Mesenchymal stem cell (in vitro differentiated cells and primary cell): ENCODE data around the gene EFHC2.

Experiments used
- DNase-seq: peaks from one replicate; pipeline ENCODE4 v3.0.0-alpha.2; 2013
- H2AFZ ChIP-seq: one replicate; pipeline ENCODE4 v1.6.1; 2013; ENCODE audit warnings: low read depth, mild to moderate bottlenecking, control low read depth, inconsistent platforms, low read length, moderate library complexity
- H2AK5ac ChIP-seq: 2 replicates; pipeline ENCODE4 v1.6.1; 2013; ENCODE audit warnings: low read length, moderate library complexity, mild to moderate bottlenecking, inconsistent platforms; ENCODE audit not compliant: severe bottlenecking
- H2BK120ac ChIP-seq: one replicate; pipeline ENCODE4 v1.6.1; 2013; ENCODE audit warnings: low read depth, mild to moderate bottlenecking, inconsistent platforms, low read length, moderate library complexity
- H2BK12ac ChIP-seq, 2 experiments: one replicate each; pipeline ENCODE4 v1.6.1; 2013; ENCODE audit warnings: inconsistent platforms in 2 of 2, low read length in 2 of 2, mild to moderate bottlenecking in 2 of 2, moderate library complexity in 2 of 2, control low read depth in 1 of 2
- H2BK15ac ChIP-seq: one replicate; pipeline ENCODE4 v1.6.1; 2013; ENCODE audit warnings: mild to moderate bottlenecking, low read depth, inconsistent platforms; ENCODE audit not compliant: poor library complexity, severe bottlenecking
- H2BK5ac ChIP-seq: 2 replicates; pipeline ENCODE4 v1.6.1; 2013; ENCODE audit warnings: low read depth, mild to moderate bottlenecking, low read length, control low read depth, inconsistent platforms; ENCODE audit not compliant: poor library complexity, severe bottlenecking
- H3K14ac ChIP-seq, 2 experiments: one replicate each; pipeline ENCODE4 v1.6.1; 2013; ENCODE audit warnings: inconsistent platforms in 2 of 2, low read length in 2 of 2, control low read depth in 1 of 2, mild to moderate bottlenecking in 1 of 2, moderate library complexity in 1 of 2
- H3K18ac ChIP-seq, 2 experiments: one replicate each; pipeline ENCODE4 v1.6.1; 2013; ENCODE audit warnings: inconsistent platforms in 2 of 2, low read length in 2 of 2, control low read depth in 1 of 2, low read depth in 1 of 2, mild to moderate bottlenecking in 1 of 2
- H3K23ac ChIP-seq, 2 experiments: one replicate each; pipeline ENCODE4 v1.6.1; 2013; ENCODE audit warnings: inconsistent platforms in 2 of 2, low read length in 2 of 2, mild to moderate bottlenecking in 2 of 2, moderate library complexity in 2 of 2, control low read depth in 1 of 2
- H3K27ac ChIP-seq: 2 replicates; pipeline ENCODE4 v1.5.1; 2013; ENCODE audit warnings: mild to moderate bottlenecking, moderate library complexity, low read length, control low read depth, inconsistent platforms; ENCODE audit not compliant: poor library complexity, severe bottlenecking
- H3K27me3 ChIP-seq, 2 experiments: 2 replicates each; pipeline versions ENCODE4 v1.6.1 to v1.7.0; 2013; ENCODE audit warnings: low read length in 2 of 2, mild to moderate bottlenecking in 2 of 2, moderate library complexity in 2 of 2, control low read depth in 1 of 2, inconsistent platforms in 1 of 2; ENCODE audit not compliant: control insufficient read depth in 1 of 2, insufficient read depth in 1 of 2
- H3K36me3 ChIP-seq, 2 experiments: 2 replicates each; pipeline versions ENCODE4 v1.6.1 to v1.7.0; 2013; ENCODE audit warnings: low read length in 2 of 2, control low read depth in 1 of 2, inconsistent platforms in 1 of 2, low read depth in 1 of 2, mild to moderate bottlenecking in 1 of 2; ENCODE audit not compliant: insufficient read depth in 2 of 2, control insufficient read depth in 1 of 2
- H3K4ac ChIP-seq, 2 experiments: one replicate each; pipeline ENCODE4 v1.6.1; 2013; ENCODE audit warnings: inconsistent platforms in 2 of 2, low read length in 2 of 2, mild to moderate bottlenecking in 2 of 2, moderate library complexity in 2 of 2, control low read depth in 1 of 2, low read depth in 1 of 2
- H3K4me1 ChIP-seq: 2 replicates; pipeline ENCODE4 v1.6.1; 2013; ENCODE audit warnings: low read depth, low read length, control low read depth; ENCODE audit not compliant: control insufficient read depth, insufficient read depth
- H3K4me2 ChIP-seq: 2 replicates; pipeline ENCODE4 v1.6.1; 2013; ENCODE audit warnings: low read length, mild to moderate bottlenecking, inconsistent platforms; ENCODE audit not compliant: poor library complexity, severe bottlenecking
- H3K4me3 ChIP-seq, 2 experiments: 2 replicates each; pipeline versions ENCODE4 v1.5.1 to v1.7.0; 2013; ENCODE audit warnings: low read length in 2 of 2, mild to moderate bottlenecking in 2 of 2, control low read depth in 1 of 2, low read depth in 1 of 2; ENCODE audit not compliant: insufficient read depth in 1 of 2
- H3K79me1 ChIP-seq: replicated peaks from 2 replicates; pipeline ENCODE4 v1.6.1; 2013; ENCODE audit warnings: mild to moderate bottlenecking, control low read depth, low read length, inconsistent platforms; ENCODE audit not compliant: poor library complexity, severe bottlenecking
- H3K9ac ChIP-seq: 2 replicates; pipeline ENCODE4 v1.7.0; 2013; ENCODE audit warnings: mild to moderate bottlenecking, low read length, moderate library complexity
- H3K9me3 ChIP-seq: 2 replicates; pipeline ENCODE4 v1.7.0; 2013; ENCODE audit warnings: mild to moderate bottlenecking, low read length; ENCODE audit not compliant: control insufficient read depth
- H4K8ac ChIP-seq: one replicate; pipeline ENCODE4 v1.6.1; 2013; ENCODE audit warnings: inconsistent platforms, mild to moderate bottlenecking, low read length, moderate library complexity
- H4K91ac ChIP-seq: one replicate; pipeline ENCODE4 v1.6.1; 2013; ENCODE audit warnings: mild to moderate bottlenecking, low read length, inconsistent platforms
- WGBS: methylation state at CpG from one replicate; pipeline ENCODE4 v1.1.7; 2013; ENCODE audit warnings: mixed read lengths; 5-methylcytosine and 5-hydroxymethylcytosine counted together

EFHC2 gene

DNA sequence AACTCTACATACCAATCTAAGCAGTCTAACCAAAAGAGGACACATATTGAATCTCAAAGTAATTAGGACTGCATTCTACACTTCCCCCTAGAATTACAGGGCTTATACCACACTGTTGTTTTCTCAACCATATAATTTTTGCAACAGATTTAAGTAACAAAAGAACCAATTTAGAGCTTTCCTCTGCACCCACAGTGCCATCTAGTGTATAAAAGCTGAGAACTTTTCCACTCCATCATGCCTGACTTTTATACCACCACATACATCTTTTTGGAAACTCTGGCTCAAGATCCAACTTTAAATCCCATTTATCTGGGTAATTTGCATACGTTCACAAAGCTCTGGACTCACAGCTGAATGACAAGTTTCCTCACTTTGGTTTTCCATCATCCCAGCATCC is 99.5 kb downstream of the EFHC2 start:
- H3K23ac ChIP-seq, result no peak overlapping the region
- no peaks in the 10 kb centered on the region for H3K36me3 ChIP-seq
- H3K4ac ChIP-seq, result no peak overlapping the region
- H3K4me3 ChIP-seq, result no peak overlapping the region
- H3K79me1 ChIP-seq, result no peaks in the 10 kb centered on the region
- H3K27me3 ChIP-seq, result peaks cover 0 to 28% of the 10 kb centered on the region in 2 experiments
- no peaks in the 10 kb centered on the region for H3K9me3 ChIP-seq
- H3K9ac ChIP-seq, result peak overlapping the region; percentile 34
- no peak overlapping the region for H3K14ac ChIP-seq
- peak; percentile 36 for DNase-seq
- WGBS, result 0% methylated on average over 1 of the region's 1 CpG
- no peak overlapping the region for H2BK5ac ChIP-seq
- no peak overlapping the region for H3K4me2 ChIP-seq
- no peak overlapping the region for H3K18ac ChIP-seq
- no peak overlapping the region for H2BK120ac ChIP-seq
- no peak overlapping the region for H2BK12ac ChIP-seq
- no peak overlapping the region for H4K91ac ChIP-seq
- no peak overlapping the region for H2AFZ ChIP-seq
- no peak overlapping the region for H2BK15ac ChIP-seq
- H3K27ac ChIP-seq, result no peak overlapping the region
- H3K4me1 ChIP-seq, result no peaks in the 10 kb centered on the region
- H2AK5ac ChIP-seq, result no peak overlapping the region
- no peak overlapping the region for H4K8ac ChIP-seq

DNA sequence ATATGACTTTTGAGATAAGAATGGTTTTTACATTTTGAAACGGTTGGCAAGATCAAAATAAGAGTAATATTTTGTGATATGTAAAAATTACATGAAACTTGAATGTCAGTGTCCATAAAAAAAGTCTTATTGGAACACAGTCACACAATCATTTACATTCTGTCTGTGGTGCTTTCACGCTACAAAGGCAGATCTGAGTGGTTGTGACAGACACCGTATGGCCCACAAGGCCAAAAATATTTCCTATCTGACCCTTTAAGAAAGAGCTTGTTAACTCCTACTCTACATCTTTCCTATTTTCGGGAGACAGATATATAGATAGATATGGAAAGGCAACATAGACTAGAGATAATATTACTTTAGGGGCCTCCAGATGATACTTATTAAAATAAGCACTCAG is 101.9 kb downstream of the EFHC2 start:
- H3K79me1 ChIP-seq, result no peaks in the 10 kb centered on the region
- no peaks in the 10 kb centered on the region for H3K36me3 ChIP-seq
- no peaks in the 10 kb centered on the region for H3K9me3 ChIP-seq
- no peak overlapping the region for H3K14ac ChIP-seq
- peaks cover 0 to 30% of the 10 kb centered on the region in 2 experiments for H3K27me3 ChIP-seq
- no peaks in the 10 kb centered on the region for H3K4me1 ChIP-seq
- H2BK12ac ChIP-seq, result no peak overlapping the region
- H3K23ac ChIP-seq, result no peak overlapping the region
- no peak overlapping the region for H4K91ac ChIP-seq
- H3K18ac ChIP-seq, result no peak overlapping the region
- H2BK120ac ChIP-seq, result no peak overlapping the region
- H2AK5ac ChIP-seq, result no peak overlapping the region
- H3K9ac ChIP-seq, result no peak overlapping the region
- H4K8ac ChIP-seq, result no peak overlapping the region
- H2BK5ac ChIP-seq, result no peak overlapping the region
- no peak overlapping the region for H3K4ac ChIP-seq
- no peak overlapping the region for H3K27ac ChIP-seq
- H2BK15ac ChIP-seq, result no peak overlapping the region
- DNase-seq, result no peak
- no peak overlapping the region for H3K4me3 ChIP-seq
- whole genome bisulfite sequencing, result no CpG with 5 or more reads among the region's 4 CpGs
- H3K4me2 ChIP-seq, result no peak overlapping the region
- no peak overlapping the region for H2AFZ ChIP-seq

DNA sequence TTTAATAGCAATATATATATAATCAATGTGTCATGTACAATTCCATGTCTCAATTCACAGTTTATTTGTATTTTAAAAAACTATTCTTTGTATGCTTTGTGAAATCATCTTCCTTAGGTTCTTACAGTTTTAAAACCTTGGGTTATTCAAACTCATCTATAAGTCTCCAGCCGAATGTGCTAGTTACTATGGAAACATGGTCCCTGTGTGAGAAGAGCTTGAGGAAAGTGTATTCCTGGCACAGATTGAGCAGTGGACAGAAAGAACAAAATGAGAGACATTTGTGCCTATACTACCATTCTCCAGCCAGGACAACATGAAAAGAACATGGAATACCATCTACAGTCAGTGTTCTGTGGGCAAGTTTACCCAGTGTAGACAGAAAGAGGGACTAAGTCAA is 103.4 kb downstream of the EFHC2 start:
- Histone ChIP-seq H3K23ac (no peak overlapping the region), H3K14ac (no peak overlapping the region), H3K27ac (no peak overlapping the region), H2BK15ac (no peak overlapping the region), H2AK5ac (no peak overlapping the region), H3K4me1 (no peaks in the 10 kb centered on the region), H3K9me3 (no peaks in the 10 kb centered on the region), H2BK120ac (no peak overlapping the region), H4K91ac (no peak overlapping the region), H2BK12ac (no peak overlapping the region), H3K4me3 (no peak overlapping the region), H2BK5ac (no peak overlapping the region), H3K79me1 (no peaks in the 10 kb centered on the region), H3K27me3 (peaks cover 0 to 32% of the 10 kb centered on the region in 2 experiments), H2AFZ (no peak overlapping the region), H4K8ac (no peak overlapping the region), H3K4me2 (no peak overlapping the region), H3K4ac (no peak overlapping the region), H3K9ac (no peak overlapping the region), H3K36me3 (no peaks in the 10 kb centered on the region), H3K18ac (no peak overlapping the region)
- WGBS, result no CpG with 5 or more reads among the region's 1 CpG
- DNase-seq, result no peak

GRCh38 chrX:44239036-44239435 is 104.4 kb downstream of the EFHC2 start:
- Histone ChIP-seq H2BK120ac (no peak overlapping the region), H3K18ac (no peak overlapping the region), H3K79me1 (no peaks in the 10 kb centered on the region), H3K9ac (no peak overlapping the region), H2BK15ac (no peak overlapping the region), H4K8ac (no peak overlapping the region), H2AK5ac (no peak overlapping the region), H3K27me3 (peaks cover 0 to 42% of the 10 kb centered on the region in 2 experiments), H3K36me3 (no peaks in the 10 kb centered on the region), H2AFZ (no peak overlapping the region), H3K4me2 (no peak overlapping the region), H3K4ac (no peak overlapping the region), H2BK5ac (no peak overlapping the region), H3K4me3 (no peak overlapping the region), H3K14ac (no peak overlapping the region), H2BK12ac (no peak overlapping the region), H3K23ac (no peak overlapping the region), H3K9me3 (no peaks in the 10 kb centered on the region), H3K4me1 (no peaks in the 10 kb centered on the region), H3K27ac (no peak overlapping the region), H4K91ac (no peak overlapping the region)
- DNase-seq, result no peak
